Stimulated activated CD8-positive, alpha-beta memory T cell treated with anti-CD3 and anti-CD28 coated beads, Interleukin-12 subunit alpha, Interleukin-12 subunit beta, amount 100 ng/mL, for 24 hours (primary cell): Measurements from ENCODE around the gene KAT2B.

Experiments
- DNase-seq: peaks from one replicate; pipeline ENCODE4 v3.0.0-alpha.2; 2020; ENCODE audit errors: extremely low read depth

The KAT2B gene

GRCh38 chr3:20064796-20065564, 24.7 kb downstream of the KAT2B start:
- no peak for DNase-seq

GRCh38 chr3:20066079-20066478, 25.8 kb downstream of the KAT2B start:
- no peak for DNase-seq

GRCh38 chr3:20066850-20067617, 26.8 kb downstream of the KAT2B start:
- DNase-seq: no peak

- DNase-seq: no peak
Observed at GRCh38 chr3:20068512-20069177, 28.4 kb downstream of the KAT2B start.

- DNase-seq: no peak
Observed at GRCh38 chr3:20069178-20069532, 28.9 kb downstream of the KAT2B start.

GRCh38 chr3:20071175-20071574, 30.9 kb downstream of the KAT2B start:
- DNase-seq: no peak

GRCh38 chr3:20072422-20072821, 32.2 kb downstream of the KAT2B start:
- no peak for DNase-seq

GRCh38 chr3:20073068-20073467, 32.8 kb downstream of the KAT2B start:
- no peak for DNase-seq

- no peak for DNase-seq
Observed at GRCh38 chr3:20073683-20074082, 33.4 kb downstream of the KAT2B start.

- DNase-seq: no peak
Observed at GRCh38 chr3:20074226-20075063, 34.2 kb downstream of the KAT2B start.

GRCh38 chr3:20075197-20075596, 35.0 kb downstream of the KAT2B start:
- DNase-seq: no peak

- DNase-seq: no peak
Observed at GRCh38 chr3:20076296-20076997, 36.2 kb downstream of the KAT2B start.

- no peak for DNase-seq
Observed at GRCh38 chr3:20077068-20077467, 36.8 kb downstream of the KAT2B start.

- no peak for DNase-seq
Observed at GRCh38 chr3:20078194-20078714, 38.0 kb downstream of the KAT2B start.

- no peak for DNase-seq
Observed at GRCh38 chr3:20079621-20080020, 39.4 kb downstream of the KAT2B start.

GRCh38 chr3:20080956-20081554, 40.8 kb downstream of the KAT2B start:
- no peak for DNase-seq

- DNase-seq: no peak
Observed at GRCh38 chr3:20083253-20083652, 43.0 kb downstream of the KAT2B start.

- DNase-seq: no peak
Observed at GRCh38 chr3:20083953-20084352, 43.7 kb downstream of the KAT2B start.

GRCh38 chr3:20091331-20092047, 51.2 kb downstream of the KAT2B start:
- DNase-seq: no peak

GRCh38 chr3:20095470-20095869, 55.2 kb downstream of the KAT2B start:
- DNase-seq: no peak
